HG03575 (cell line): Measurements from ENCODE around the gene DEK.
A peak's percentile ranks its signal among the peaks of the same experiment; 100 is the strongest.
"Not testable (repeated sequence)": the region's sequence is repeated elsewhere in the genome, so short reads cannot be mapped to it uniquely, and the experiment has no call there.

ENCODE experiments used
- ATAC-seq: cut with Tn5 transposase; IDR thresholded peaks from one replicate; pipeline ENCODE4 v1.9.1; 2021; ENCODE audit not compliant: unreplicated experiment, insufficient number of reproducible peaks, low FRiP score; ENCODE audit errors: extremely low read depth

The DEK gene

DNA sequence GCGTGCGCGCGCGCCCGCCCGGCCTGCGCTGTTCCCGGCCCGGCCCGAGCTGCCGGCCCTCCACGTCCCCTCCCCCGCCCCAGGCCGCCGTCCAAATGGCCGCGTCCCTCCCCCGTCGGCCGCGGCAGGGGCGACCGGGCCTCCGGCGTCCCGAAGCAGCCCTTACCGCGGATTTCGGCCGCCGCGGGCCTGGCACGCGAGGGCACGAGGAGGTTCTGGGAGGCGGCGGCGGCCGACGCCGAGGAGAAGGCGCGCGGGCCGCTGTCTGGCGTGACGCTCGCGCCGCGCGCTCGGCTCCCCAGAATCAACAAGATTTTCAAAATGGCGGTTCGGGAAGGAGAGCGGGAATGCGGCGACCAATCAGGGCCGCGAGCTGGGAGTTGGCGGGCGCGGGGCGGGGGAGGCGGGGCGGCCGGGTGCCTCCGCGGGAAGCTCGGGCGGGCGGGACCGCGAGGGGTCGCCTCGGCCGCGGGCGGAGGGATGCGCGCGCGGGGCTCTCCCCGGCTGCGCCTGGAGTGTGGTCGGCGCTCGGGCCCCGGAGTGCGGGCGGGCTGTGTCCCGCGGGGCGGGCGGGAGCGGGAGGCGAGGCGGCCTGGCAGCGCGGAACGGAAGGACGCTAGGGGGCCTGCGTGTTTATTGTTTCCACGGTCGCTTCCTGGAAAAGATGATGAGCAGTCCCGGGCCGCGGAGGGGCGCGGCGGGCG, at the start of gene DEK:
TSS of gene DEK (minus strand) at position 312 of the 704 bp plus-strand sequence. CDS start 543 bp downstream, outside the sequence.
- ATAC-seq, result no peak

GRCh38 chr6:18312368-18312767, 48.0 kb upstream of the DEK start:
- no peak for ATAC-seq

- not testable (repeated sequence) for ATAC-seq
Measured at GRCh38 chr6:18310010-18310409, 45.7 kb upstream of the DEK start.

DNA sequence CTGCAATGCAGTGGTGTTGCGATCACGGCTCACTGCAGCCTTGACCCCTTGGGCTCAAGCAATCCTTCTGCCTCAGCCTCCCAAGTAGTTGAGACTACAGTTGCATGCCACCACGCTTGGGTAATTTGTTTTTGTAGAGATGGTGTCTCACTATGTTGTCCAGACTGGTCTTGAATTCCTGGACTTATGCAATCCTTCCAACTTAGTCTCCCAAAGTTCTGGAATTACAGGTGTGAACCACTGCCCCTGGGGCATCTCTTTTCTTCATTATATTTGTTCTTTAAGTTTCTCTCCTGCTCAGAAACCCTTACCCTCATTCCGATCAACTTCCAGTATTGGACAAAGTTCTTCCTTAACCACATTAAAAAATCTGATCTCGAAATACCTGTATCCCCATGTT, 44.7 kb upstream of the DEK start:
- ATAC-seq, result no peak

DNA sequence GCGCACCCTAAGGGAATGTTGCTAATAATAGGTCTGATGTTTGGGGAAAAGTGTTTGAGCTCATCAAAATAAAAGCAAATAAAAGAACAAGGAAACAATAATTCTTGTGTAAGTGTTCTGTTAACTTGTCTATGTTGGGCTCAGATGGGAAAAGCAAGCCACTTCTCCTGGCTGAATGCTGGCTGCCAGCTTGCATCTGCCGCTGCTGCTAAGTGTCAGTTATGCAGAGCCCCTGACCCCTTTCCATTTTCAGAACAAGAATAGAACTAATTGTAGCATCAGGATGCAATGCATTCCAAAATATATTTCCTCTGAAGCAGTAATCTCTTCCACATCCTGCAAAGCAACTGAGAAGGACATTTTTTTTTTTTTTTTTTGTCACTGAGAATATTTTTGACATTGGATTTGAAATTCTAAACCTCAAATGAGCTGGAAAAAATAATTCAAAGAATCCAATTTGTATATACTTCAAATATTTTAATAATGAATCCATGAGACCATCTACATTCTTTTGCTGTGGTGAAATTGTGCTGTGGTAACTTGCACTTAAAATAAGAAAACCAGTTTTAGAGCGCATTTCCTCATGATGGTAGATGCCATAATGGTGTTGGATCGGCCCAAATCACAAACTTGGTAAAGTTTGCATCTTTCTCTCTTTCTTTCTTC, 43.9 kb upstream of the DEK start:
- no peak for ATAC-seq

GRCh38 chr6:18306977-18307376, 42.6 kb upstream of the DEK start:
- ATAC-seq, result no peak

DNA sequence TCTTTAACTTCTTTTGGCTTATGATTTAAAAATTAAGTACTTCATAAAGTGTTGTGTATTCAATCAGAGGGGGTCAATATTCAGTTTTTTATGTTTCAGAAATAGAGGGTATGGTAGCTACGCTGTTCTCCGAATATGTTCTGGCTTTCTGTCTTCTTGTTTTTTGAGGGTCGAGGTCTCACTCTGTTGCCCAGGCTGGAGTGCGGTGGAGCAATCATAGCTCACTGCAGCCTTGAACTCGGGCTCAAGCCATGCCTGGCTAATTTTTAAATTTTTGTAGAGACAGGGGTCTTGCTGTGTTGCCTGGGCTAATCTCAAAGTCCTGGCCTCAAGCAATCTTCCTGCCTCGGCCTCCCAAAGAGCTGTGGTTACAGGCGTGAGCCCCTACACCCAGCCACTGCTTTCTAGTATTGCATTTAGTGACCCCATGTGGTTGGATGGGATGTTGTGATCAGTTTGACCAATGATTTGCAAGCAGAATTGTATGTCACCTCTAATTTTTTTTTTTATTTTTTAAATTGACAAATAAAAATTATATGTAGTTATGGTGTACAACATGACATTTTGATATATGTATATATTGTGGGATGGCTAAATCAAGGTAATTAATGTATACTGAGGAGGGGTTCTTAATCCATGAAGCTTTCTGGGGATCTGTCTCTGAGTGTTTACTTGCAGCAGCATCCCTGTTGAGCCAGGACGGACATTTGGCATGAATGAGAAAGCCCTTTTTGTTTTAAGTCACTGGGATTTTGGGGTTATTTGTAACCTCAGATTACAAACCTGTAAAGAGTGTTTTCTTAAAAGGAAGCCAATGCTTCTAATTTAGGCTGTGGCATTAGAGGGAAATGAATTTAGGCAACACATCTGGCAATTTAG, 38.5 kb upstream of the DEK start:
- no peak for ATAC-seq

DNA sequence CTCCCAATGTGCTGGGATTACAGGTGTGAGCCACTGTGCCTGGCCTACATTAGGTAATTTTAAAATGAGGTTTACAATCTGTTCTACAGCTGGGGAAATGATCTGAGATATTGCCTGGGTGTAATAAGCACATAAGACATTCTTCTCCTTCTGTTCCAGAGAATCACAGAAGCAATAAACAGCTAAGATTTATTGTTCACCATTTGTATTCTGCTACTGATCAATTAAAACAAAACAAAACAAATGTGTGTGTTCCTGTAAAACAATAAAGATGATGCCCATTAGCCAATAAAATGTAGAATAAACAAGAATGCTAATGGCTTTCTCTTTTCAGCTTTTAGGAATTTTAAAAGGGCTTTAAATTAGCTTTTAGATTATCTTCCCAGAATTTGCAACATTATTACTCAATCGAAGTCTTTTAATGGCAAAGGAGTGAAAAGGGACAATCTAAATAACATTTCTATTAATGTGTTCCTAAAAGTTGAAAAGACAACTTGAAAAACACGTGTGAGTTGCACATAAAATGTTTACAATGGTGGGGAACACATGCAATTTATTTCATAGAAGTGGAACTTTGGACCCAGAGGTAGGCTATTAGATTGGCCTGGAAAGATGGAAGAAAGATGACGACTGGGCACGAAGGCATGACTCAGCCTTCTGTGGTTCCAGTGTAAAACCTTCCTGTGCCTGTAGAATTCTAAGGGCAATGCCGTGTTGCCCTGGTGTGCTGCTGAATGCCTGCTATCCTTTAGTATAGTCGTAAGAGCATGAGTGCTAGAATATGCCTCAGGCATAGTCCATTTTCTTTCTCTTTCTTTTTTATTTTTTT, 29.0 kb upstream of the DEK start:
- ATAC-seq, result no peak

DNA sequence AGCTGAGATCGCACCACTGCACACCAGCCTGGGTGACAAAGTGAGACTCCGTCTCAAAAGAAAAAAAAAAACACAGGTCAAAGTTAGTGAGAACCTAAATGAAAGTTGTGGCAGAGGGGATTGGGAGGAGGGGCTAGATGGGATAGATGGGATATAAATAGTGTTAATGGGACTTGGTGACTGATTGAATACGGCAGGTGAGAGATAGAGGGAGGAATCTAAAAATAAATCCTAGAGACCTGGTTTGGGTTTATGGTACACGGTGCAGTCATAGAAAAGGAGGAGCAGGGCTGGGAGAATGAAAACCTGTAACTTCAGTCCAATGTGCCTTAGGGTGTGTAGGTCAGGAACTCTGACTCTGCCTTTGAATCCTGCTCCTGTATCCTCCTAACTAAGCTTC, 25.0 kb upstream of the DEK start:
- ATAC-seq, result no peak

- no peak for ATAC-seq
Measured at GRCh38 chr6:18284261-18284660, 19.9 kb upstream of the DEK start.

- no peak for ATAC-seq
Measured at GRCh38 chr6:18281564-18281963, 17.2 kb upstream of the DEK start.

GRCh38 chr6:18280084-18280483, 15.8 kb upstream of the DEK start:
- ATAC-seq, result no peak

GRCh38 chr6:18279422-18279821, 15.1 kb upstream of the DEK start:
- no peak for ATAC-seq

- no peak for ATAC-seq
Measured at GRCh38 chr6:18277237-18278006, 13.1 kb upstream of the DEK start.

DNA sequence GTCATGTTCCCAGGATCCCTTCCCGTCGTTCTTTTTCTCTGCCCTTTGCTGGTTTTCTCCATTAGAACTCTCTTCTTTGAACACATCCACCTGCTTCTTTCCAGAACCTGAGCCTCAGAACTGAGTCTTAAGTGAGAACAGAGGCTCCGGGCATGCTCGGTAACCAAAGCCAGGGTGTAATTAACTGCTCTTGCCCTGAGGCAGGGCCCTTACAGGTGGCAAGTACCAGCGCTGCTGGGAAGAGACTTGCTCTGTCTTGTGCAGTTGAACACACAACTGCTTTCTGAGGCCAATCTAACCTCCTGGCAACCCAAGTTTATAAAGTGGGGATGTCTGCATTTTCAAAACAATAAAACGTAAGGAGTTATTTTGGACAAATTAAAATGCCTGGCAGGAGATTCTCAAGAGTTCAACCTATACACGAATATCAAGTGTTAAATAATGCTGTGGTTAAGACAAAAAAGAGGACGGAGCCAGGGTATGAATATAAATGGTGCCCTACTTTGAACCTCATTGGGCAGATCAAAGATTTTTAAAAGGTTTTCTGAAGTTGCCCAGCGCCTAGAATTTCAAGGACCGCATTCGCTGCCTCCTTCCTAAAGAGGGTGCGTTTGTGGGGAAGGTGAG, 12.4 kb upstream of the DEK start:
- ATAC-seq, result no peak

DNA sequence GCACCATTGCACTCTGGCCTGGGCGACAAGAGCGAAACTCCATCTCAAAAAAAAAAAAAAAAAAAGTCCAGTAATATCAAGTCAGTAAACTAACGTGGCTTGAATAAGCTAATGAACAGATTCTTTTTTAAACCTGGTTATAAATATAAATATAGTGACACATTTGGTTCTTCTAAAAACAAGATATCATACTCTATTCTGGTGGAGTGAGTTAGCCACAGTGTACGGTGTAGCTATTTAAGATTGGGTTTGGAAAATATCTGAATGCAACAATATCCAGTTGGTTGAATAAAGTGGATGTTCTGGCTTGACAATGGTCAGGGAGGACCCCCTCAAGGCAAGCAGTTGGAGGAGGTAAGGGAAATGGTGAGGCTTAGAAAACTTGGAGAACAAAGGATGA, 5.9 kb upstream of the DEK start:
- ATAC-seq, result no peak

- no peak for ATAC-seq
Measured at GRCh38 chr6:18269717-18270116, 5.4 kb upstream of the DEK start.

- ATAC-seq, result peak; percentile 51
Measured at GRCh38 chr6:18269253-18269652, 4.9 kb upstream of the DEK start.
